ENCODE measurements around the gene GON7.
A peak's percentile ranks its signal among the peaks of the same experiment; 100 is the strongest.

GON7 gene

GRCh38 chr14:93220509-93220908 is 13.6 kb upstream of the GON7 start:
- H3K4me3 Mint-ChIP-seq, result no peak overlapping the region
- H3K36me3 Mint-ChIP-seq, result peaks cover 33% of the 10 kb centered on the region
- no peaks in the 10 kb centered on the region for H3K9me3 Mint-ChIP-seq
- no peaks in the 10 kb centered on the region for H3K4me1 Mint-ChIP-seq
- H3K27ac Mint-ChIP-seq, result no peak overlapping the region
- DNase-seq (ENCODE audit: low spot score in 2 of 2) (no peak), ATAC-seq (ENCODE audit: low read depth) (no peak)
- H3K27me3 Mint-ChIP-seq, result no peaks in the 10 kb centered on the region

GRCh38 chr14:93219103-93219726 is 12.3 kb upstream of the GON7 start:
- no peaks in the 10 kb centered on the region for H3K27me3 Mint-ChIP-seq
- no peak overlapping the region for H3K4me3 Mint-ChIP-seq
- H3K9me3 Mint-ChIP-seq, result no peaks in the 10 kb centered on the region
- ATAC-seq (ENCODE audit: low read depth) (peak; percentile 88), DNase-seq (ENCODE audit: low spot score in 2 of 2) (peak in 1 of 2 donors; percentile 32)
- H3K36me3 Mint-ChIP-seq, result peaks cover 30% of the 10 kb centered on the region
- H3K4me1 Mint-ChIP-seq, result no peaks in the 10 kb centered on the region
- H3K27ac Mint-ChIP-seq, result no peak overlapping the region

GRCh38 chr14:93214598-93214997 is 7.7 kb upstream of the GON7 start:
- DNase-seq (ENCODE audit: low spot score in 2 of 2), result no peak
- no peaks in the 10 kb centered on the region for H3K27me3 Mint-ChIP-seq
- H3K9me3 Mint-ChIP-seq, result no peaks in the 10 kb centered on the region
- peaks cover 22% of the 10 kb centered on the region for H3K36me3 Mint-ChIP-seq
- no peak overlapping the region for H3K27ac Mint-ChIP-seq
- peaks cover 10% of the 10 kb centered on the region for H3K4me1 Mint-ChIP-seq
- no peak for ATAC-seq (ENCODE audit: low read depth)
- H3K4me3 Mint-ChIP-seq, result no peak overlapping the region

GRCh38 chr14:93212432-93212831 is 5.6 kb upstream of the GON7 start:
- peaks cover 21% of the 10 kb centered on the region for H3K4me1 Mint-ChIP-seq
- no peaks in the 10 kb centered on the region for H3K27me3 Mint-ChIP-seq
- H3K9me3 Mint-ChIP-seq, result no peaks in the 10 kb centered on the region
- H3K27ac Mint-ChIP-seq, result peak overlapping the region; percentile 79
- no peak overlapping the region for H3K4me3 Mint-ChIP-seq
- no peak for DNase-seq (ENCODE audit: low spot score in 2 of 2)
- peak; percentile 49 for ATAC-seq (ENCODE audit: low read depth)
- peaks cover 16% of the 10 kb centered on the region for H3K36me3 Mint-ChIP-seq

- peaks cover 37% of the 10 kb centered on the region for H3K4me1 Mint-ChIP-seq
These were observed 823 bp upstream of the GON7 start for GRCh38 chr14:93207468-93208308.

GRCh38 chr14:93201155-93201704 is 5.6 kb downstream of the GON7 start:
- H3K4me1 Mint-ChIP-seq, result peaks cover 17% of the 10 kb centered on the region

More at GRCh38 chr14:93207468-93208308, 823 bp upstream of the GON7 start:
- Mint-ChIP-seq H3K9me3 (no peaks in the 10 kb centered on the region), H3K27ac (peak overlapping the region; percentile 90), H3K27me3 (no peaks in the 10 kb centered on the region), H3K4me3 (peak overlapping the region; percentile 91), H3K36me3 (peaks cover under 1% of the 10 kb centered on the region)
- DNase-seq (ENCODE audit: low spot score in 2 of 2) (peak in 1 of 2 donors; percentile 4), ATAC-seq (ENCODE audit: low read depth) (peak; percentile 19)

GRCh38 chr14:93200553-93200952 is 6.3 kb downstream of the GON7 start:
- H3K27me3 Mint-ChIP-seq, result no peaks in the 10 kb centered on the region
- no peaks in the 10 kb centered on the region for H3K36me3 Mint-ChIP-seq
- no peaks in the 10 kb centered on the region for H3K9me3 Mint-ChIP-seq
- no peak overlapping the region for H3K27ac Mint-ChIP-seq
- ATAC-seq (ENCODE audit: low read depth) (no peak), DNase-seq (ENCODE audit: low spot score in 2 of 2) (no peak)
- H3K4me1 Mint-ChIP-seq, result peaks cover 10% of the 10 kb centered on the region
- H3K4me3 Mint-ChIP-seq, result no peak overlapping the region

More at GRCh38 chr14:93201155-93201704, 5.6 kb downstream of the GON7 start:
- Mint-ChIP-seq H3K27ac (no peak overlapping the region), H3K27me3 (no peaks in the 10 kb centered on the region), H3K4me3 (no peak overlapping the region), H3K9me3 (no peaks in the 10 kb centered on the region), H3K36me3 (no peaks in the 10 kb centered on the region)
- ATAC-seq (ENCODE audit: low read depth), result no peak
- no peak for DNase-seq (ENCODE audit: low spot score in 2 of 2)

GRCh38 chr14:93199031-93199430 is 7.8 kb downstream of the GON7 start:
- Mint-ChIP-seq H3K36me3 (peaks cover 2% of the 10 kb centered on the region), H3K4me1 (peaks cover 2% of the 10 kb centered on the region), H3K4me3 (no peak overlapping the region), H3K27ac (no peak overlapping the region), H3K9me3 (no peaks in the 10 kb centered on the region), H3K27me3 (no peaks in the 10 kb centered on the region)
- DNase-seq (ENCODE audit: low spot score in 2 of 2), result no peak
- ATAC-seq (ENCODE audit: low read depth), result no peak

GRCh38 chr14:93195316-93195999 is 11.4 kb downstream of the GON7 start:
- no peak for ATAC-seq (ENCODE audit: low read depth)
- Mint-ChIP-seq H3K4me1 (peaks cover 2% of the 10 kb centered on the region), H3K27me3 (no peaks in the 10 kb centered on the region), H3K4me3 (no peak overlapping the region), H3K9me3 (no peaks in the 10 kb centered on the region), H3K36me3 (peaks cover 6% of the 10 kb centered on the region), H3K27ac (no peak overlapping the region)
- DNase-seq (ENCODE audit: low spot score in 2 of 2), result no peak

- no peak for ATAC-seq (ENCODE audit: low read depth)
- no peak for DNase-seq (ENCODE audit: low spot score in 2 of 2)
- Mint-ChIP-seq H3K4me1 (peaks cover 23% of the 10 kb centered on the region), H3K27me3 (no peaks in the 10 kb centered on the region), H3K36me3 (peaks cover 7% of the 10 kb centered on the region), H3K27ac (no peak overlapping the region), H3K9me3 (no peaks in the 10 kb centered on the region), H3K4me3 (no peak overlapping the region)
These were observed 19.9 kb downstream of the GON7 start for GRCh38 chr14:93186956-93187355.

GRCh38 chr14:93186466-93186865 is 20.4 kb downstream of the GON7 start:
- H3K4me3 Mint-ChIP-seq, result peak overlapping the region; percentile 44
- no peaks in the 10 kb centered on the region for H3K27me3 Mint-ChIP-seq
- no peaks in the 10 kb centered on the region for H3K9me3 Mint-ChIP-seq
- H3K36me3 Mint-ChIP-seq, result peaks cover 11% of the 10 kb centered on the region
- ATAC-seq (ENCODE audit: low read depth) (no peak), DNase-seq (ENCODE audit: low spot score in 2 of 2) (no peak)
- H3K4me1 Mint-ChIP-seq, result peaks cover 26% of the 10 kb centered on the region
- no peak overlapping the region for H3K27ac Mint-ChIP-seq

- Mint-ChIP-seq H3K4me3 (peak overlapping the region; percentile 96), H3K27ac (peak overlapping the region; percentile 94), H3K27me3 (no peaks in the 10 kb centered on the region), H3K4me1 (peaks cover 26% of the 10 kb centered on the region), H3K9me3 (no peaks in the 10 kb centered on the region), H3K36me3 (peaks cover 9% of the 10 kb centered on the region)
- ATAC-seq (ENCODE audit: low read depth), result peak; percentile 1
- DNase-seq (ENCODE audit: low spot score in 2 of 2), result no peak
These were observed 21.5 kb downstream of the GON7 start for GRCh38 chr14:93185349-93185720.

- Mint-ChIP-seq H3K36me3 (peaks cover 9% of the 10 kb centered on the region), H3K27ac (peak within 1 kb of the TSS; percentile 94), H3K9me3 (no peaks in the 10 kb centered on the region), H3K4me3 (peak within 1 kb of the TSS; percentile 96), H3K4me1 (peaks cover 26% of the 10 kb centered on the region), H3K27me3 (no peaks in the 10 kb centered on the region)
- DNase-seq (ENCODE audit: low spot score in 2 of 2) (peak; percentile 82 to 84), ATAC-seq (ENCODE audit: low read depth) (peak; percentile 84)
These were observed 22.2 kb downstream of the GON7 start, which contains the start of the genes LYSET and MOAP1 for GRCh38 chr14:93184391-93185348. TSS of gene LYSET (plus strand) at chr14:93185317. CDS start at chr14:93185406, 89 bp downstream. TSS of gene MOAP1 (minus strand) at chr14:93184897. CDS start at chr14:93184242, 655 bp downstream.
